ENCODE data around the gene CDH26.

GRCh38 chr20:59938696-59939051 lies 19.5 kb upstream of the CDH26 start:
- TF ChIP-seq, protein P1, sequence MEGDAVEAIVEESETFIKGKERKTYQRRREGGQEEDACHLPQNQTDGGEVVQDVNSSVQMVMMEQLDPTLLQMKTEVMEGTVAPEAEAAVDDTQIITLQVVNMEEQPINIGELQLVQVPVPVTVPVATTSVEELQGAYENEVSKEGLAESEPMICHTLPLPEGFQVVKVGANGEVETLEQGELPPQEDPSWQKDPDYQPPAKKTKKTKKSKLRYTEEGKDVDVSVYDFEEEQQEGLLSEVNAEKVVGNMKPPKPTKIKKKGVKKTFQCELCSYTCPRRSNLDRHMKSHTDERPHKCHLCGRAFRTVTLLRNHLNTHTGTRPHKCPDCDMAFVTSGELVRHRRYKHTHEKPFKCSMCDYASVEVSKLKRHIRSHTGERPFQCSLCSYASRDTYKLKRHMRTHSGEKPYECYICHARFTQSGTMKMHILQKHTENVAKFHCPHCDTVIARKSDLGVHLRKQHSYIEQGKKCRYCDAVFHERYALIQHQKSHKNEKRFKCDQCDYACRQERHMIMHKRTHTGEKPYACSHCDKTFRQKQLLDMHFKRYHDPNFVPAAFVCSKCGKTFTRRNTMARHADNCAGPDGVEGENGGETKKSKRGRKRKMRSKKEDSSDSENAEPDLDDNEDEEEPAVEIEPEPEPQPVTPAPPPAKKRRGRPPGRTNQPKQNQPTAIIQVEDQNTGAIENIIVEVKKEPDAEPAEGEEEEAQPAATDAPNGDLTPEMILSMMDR (conservative IDR thresholded peaks at IDR 0.05; ENCODE audit: low read length) = no peak
- TF ChIP-seq EZH2phosphoT487 (IDR thresholded peaks at IDR 0.05; ENCODE audit: borderline replicate concordance, low read depth, low read length) = no peak

Data from OCI-LY7 (cell line).